Medulla oblongata (tissue), 1 donor: ENCODE data around the gene FAM236D.
"Not testable (repeated sequence)": the region's sequence is repeated elsewhere in the genome, so short reads cannot be mapped to it uniquely, and the experiment has no call there.

ENCODE experiments used
- DNase-seq: peaks from one replicate; pipeline ENCODE4 v3.0.0-alpha.2; 2015; ENCODE audit errors: extremely low spot score

FAM236D gene

GRCh38 chrX:72808110-72808509 lies at the start of gene FAM236D:
Gene FAM236D, minus strand, starts transcription at chrX:72808210. Its CDS starts 100 bp downstream, at chrX:72808110.
- DNase-seq = not testable (repeated sequence)

- DNase-seq = not testable (repeated sequence)
Measured at GRCh38 chrX:72837532-72837931, 29.5 kb upstream of the FAM236D start.

- not testable (repeated sequence) for DNase-seq
Measured at GRCh38 chrX:72830701-72831100, 22.7 kb upstream of the FAM236D start.

- DNase-seq = not testable (repeated sequence)
Measured at GRCh38 chrX:72790390-72790789, 17.6 kb downstream of the FAM236D start.

- not testable (repeated sequence) for DNase-seq
Measured at GRCh38 chrX:72788142-72788541, 19.9 kb downstream of the FAM236D start.

- not testable (repeated sequence) for DNase-seq
Measured at GRCh38 chrX:72783964-72784363, 24.0 kb downstream of the FAM236D start.

GRCh38 chrX:72783365-72783936 lies 24.6 kb downstream of the FAM236D start:
- DNase-seq = not testable (repeated sequence)

- DNase-seq = not testable (repeated sequence)
Measured at GRCh38 chrX:72782560-72782959, 25.4 kb downstream of the FAM236D start, which contains the start of gene FAM236B. Gene FAM236B, minus strand, starts transcription at chrX:72782660. Its CDS starts 100 bp downstream, at chrX:72782560.

- DNase-seq = not testable (repeated sequence)
Measured at GRCh38 chrX:72778146-72778545, 29.9 kb downstream of the FAM236D start.

- not testable (repeated sequence) for DNase-seq
Measured at GRCh38 chrX:72777467-72777790, 30.6 kb downstream of the FAM236D start.

- not testable (repeated sequence) for DNase-seq
Measured at GRCh38 chrX:72776653-72777466, 31.1 kb downstream of the FAM236D start, which contains the start of gene DMRTC1B. Gene DMRTC1B, plus strand, starts transcription at chrX:72776890. Its CDS starts 68,246 bp downstream, at chrX:72845136.

- not testable (repeated sequence) for DNase-seq
Measured at GRCh38 chrX:72760454-72760853, 47.6 kb downstream of the FAM236D start.
